Esophagus (tissue), 2 donors: ENCODE results near the gene PDGFD. TPM values are rescaled to one million over a fixed set of nuclear protein-coding genes. Genes with fewer than 3 reads are reported as not detected.

ENCODE experiments used
- H3K27ac ChIP-seq, 2 donors: one replicate each; pipeline ENCODE4 v1.5.1; 2013; ENCODE audit warnings: low read depth in 2 of 2, mild to moderate bottlenecking in 2 of 2, inconsistent platforms in 1 of 2, low read length in 1 of 2, moderate library complexity in 1 of 2
- H3K27me3 ChIP-seq, 2 donors: one replicate each; pipeline ENCODE4 v1.6.1; 2013; ENCODE audit warnings: low read length in 2 of 2, control low read depth in 1 of 2, mild to moderate bottlenecking in 1 of 2; ENCODE audit not compliant: insufficient read depth in 2 of 2, control insufficient read depth in 1 of 2
- H3K36me3 ChIP-seq, 2 donors: one replicate each; pipeline ENCODE4 v1.6.1; 2013; ENCODE audit warnings: low read length in 1 of 2; ENCODE audit not compliant: control insufficient read depth in 2 of 2, insufficient read depth in 2 of 2
- H3K4me1 ChIP-seq, 2 donors: one replicate each; pipeline ENCODE4 v1.6.1; 2013; ENCODE audit warnings: low read length in 1 of 2; ENCODE audit not compliant: control insufficient read depth in 2 of 2, insufficient read depth in 2 of 2
- H3K4me3 ChIP-seq, 2 donors: one replicate each; pipeline ENCODE4 v1.5.1; 2013; ENCODE audit warnings: low read length in 2 of 2, mild to moderate bottlenecking in 2 of 2, low read depth in 1 of 2, moderate library complexity in 1 of 2
- H3K9me3 ChIP-seq, 2 donors: one replicate each; pipeline ENCODE4 v1.6.1; 2013; ENCODE audit warnings: mild to moderate bottlenecking in 2 of 2, low read depth in 1 of 2, low read length in 1 of 2, moderate library complexity in 1 of 2; ENCODE audit not compliant: control insufficient read depth in 2 of 2, insufficient read depth in 1 of 2
- WGBS, 2 donors: extraction: QIAGEN DNeasy Blood & Tissue Kit; methylation state at CpG; one replicate each; pipeline ENCODE4 v1.1.7; 2013; 5-methylcytosine and 5-hydroxymethylcytosine counted together
- polyA plus RNA-seq, 2 donors: library from polyadenylated mRNA; stranded (reverse); fragments of 200-250 nt; gene quantifications; one replicate each; pipeline ENCODE4 v1.2.3, GENCODE V29; 2013
- donor health status: healthy with polysubstance abuse.
- donor health status: Bipolar disorder and iron deficiency.

PDGFD gene
- polyA plus RNA-seq, 2 donors = 0.35 to 0.52 TPM

GRCh38 chr11:104104664-104105063 is 59.3 kb downstream of the PDGFD start:
- no peaks in the 10 kb centered on the region for H3K9me3 ChIP-seq
- no peaks in the 10 kb centered on the region for H3K27me3 ChIP-seq
- no peak overlapping the region for H3K27ac ChIP-seq
- no peak overlapping the region for H3K4me3 ChIP-seq
- H3K4me1 ChIP-seq = no peaks in the 10 kb centered on the region
- 77 to 89% methylated on average over 3 of the region's 3 CpGs for WGBS, 2 donors
- no peaks in the 10 kb centered on the region for H3K36me3 ChIP-seq

- 91 to 95% methylated on average over 2 of the region's 2 CpGs for WGBS, 2 donors
- no peaks in the 10 kb centered on the region for H3K27me3 ChIP-seq
- no peaks in the 10 kb centered on the region for H3K9me3 ChIP-seq
- no peak overlapping the region for H3K27ac ChIP-seq
- no peaks in the 10 kb centered on the region for H3K4me1 ChIP-seq
- no peaks in the 10 kb centered on the region for H3K36me3 ChIP-seq
- no peak overlapping the region for H3K4me3 ChIP-seq
Measured at GRCh38 chr11:104104201-104104600, 59.7 kb downstream of the PDGFD start.

GRCh38 chr11:104098555-104098954 is 65.4 kb downstream of the PDGFD start:
- H3K27me3 ChIP-seq = no peaks in the 10 kb centered on the region
- WGBS, 2 donors = 42 to 59% methylated on average over 3 of the region's 3 CpGs
- H3K27ac ChIP-seq = no peak overlapping the region
- no peaks in the 10 kb centered on the region for H3K4me1 ChIP-seq
- H3K4me3 ChIP-seq = no peak overlapping the region
- no peaks in the 10 kb centered on the region for H3K36me3 ChIP-seq
- no peaks in the 10 kb centered on the region for H3K9me3 ChIP-seq

GRCh38 chr11:104098132-104098531 is 65.8 kb downstream of the PDGFD start:
- no peaks in the 10 kb centered on the region for H3K9me3 ChIP-seq
- 85 to 90% methylated on average over 1 of the region's 1 CpG for WGBS, 2 donors
- H3K36me3 ChIP-seq = no peaks in the 10 kb centered on the region
- H3K27me3 ChIP-seq = no peaks in the 10 kb centered on the region
- no peak overlapping the region for H3K4me3 ChIP-seq
- H3K4me1 ChIP-seq = no peaks in the 10 kb centered on the region
- no peak overlapping the region for H3K27ac ChIP-seq

DNA sequence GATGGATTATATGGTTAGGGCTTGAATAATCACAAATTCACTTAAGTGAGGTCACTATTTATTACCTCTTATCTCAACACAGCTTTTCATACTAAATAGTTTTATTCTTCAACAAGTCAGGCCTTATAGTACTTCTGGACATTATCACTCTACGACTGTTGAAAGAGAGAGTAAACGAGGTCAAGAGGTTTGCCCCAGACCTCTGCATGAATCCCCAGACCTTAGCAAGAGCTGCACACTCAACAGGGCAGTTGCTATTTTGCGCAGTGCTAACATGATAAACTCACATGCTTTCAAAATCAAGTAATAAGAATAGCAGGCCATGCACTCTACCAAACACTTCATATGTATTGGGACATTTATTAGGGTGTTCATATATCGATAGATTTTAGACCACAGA is 67.0 kb downstream of the PDGFD start:
- H3K4me3 ChIP-seq = no peak overlapping the region
- 79 to 94% methylated on average over 4 of the region's 4 CpGs for WGBS, 2 donors
- H3K27me3 ChIP-seq = no peaks in the 10 kb centered on the region
- no peaks in the 10 kb centered on the region for H3K36me3 ChIP-seq
- H3K27ac ChIP-seq = no peak overlapping the region
- H3K4me1 ChIP-seq = no peaks in the 10 kb centered on the region
- no peaks in the 10 kb centered on the region for H3K9me3 ChIP-seq

DNA sequence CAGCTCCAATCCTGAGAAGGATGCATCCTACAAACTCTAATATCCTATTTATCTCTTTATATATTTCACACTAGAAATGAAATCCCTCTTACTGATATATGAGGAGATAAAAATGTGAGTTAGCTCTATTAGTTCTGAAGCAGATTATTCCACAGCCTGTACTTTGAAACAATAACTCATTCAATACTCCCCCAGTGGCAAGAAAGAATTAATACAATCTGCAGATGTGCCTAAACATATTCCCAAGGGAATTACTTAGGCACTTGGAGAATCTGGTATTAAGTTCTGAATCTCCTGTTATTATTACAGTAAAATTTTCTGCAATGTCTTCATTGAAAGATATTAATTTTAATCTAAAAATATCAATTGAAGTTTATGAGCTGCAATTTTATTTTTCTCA is 68.2 kb downstream of the PDGFD start:
- Histone ChIP-seq H3K4me3 (no peak overlapping the region), H3K9me3 (no peaks in the 10 kb centered on the region), H3K36me3 (no peaks in the 10 kb centered on the region), H3K27ac (no peak overlapping the region), H3K27me3 (no peaks in the 10 kb centered on the region), H3K4me1 (no peaks in the 10 kb centered on the region)

- H3K4me3 ChIP-seq = no peak overlapping the region
- H3K9me3 ChIP-seq = no peaks in the 10 kb centered on the region
- no peak overlapping the region for H3K27ac ChIP-seq
- no peaks in the 10 kb centered on the region for H3K27me3 ChIP-seq
- WGBS, 2 donors = 82 to 89% methylated on average over 3 of the region's 3 CpGs
- no peaks in the 10 kb centered on the region for H3K4me1 ChIP-seq
- no peaks in the 10 kb centered on the region for H3K36me3 ChIP-seq
Measured at GRCh38 chr11:104094576-104094975, 69.4 kb downstream of the PDGFD start.

DNA sequence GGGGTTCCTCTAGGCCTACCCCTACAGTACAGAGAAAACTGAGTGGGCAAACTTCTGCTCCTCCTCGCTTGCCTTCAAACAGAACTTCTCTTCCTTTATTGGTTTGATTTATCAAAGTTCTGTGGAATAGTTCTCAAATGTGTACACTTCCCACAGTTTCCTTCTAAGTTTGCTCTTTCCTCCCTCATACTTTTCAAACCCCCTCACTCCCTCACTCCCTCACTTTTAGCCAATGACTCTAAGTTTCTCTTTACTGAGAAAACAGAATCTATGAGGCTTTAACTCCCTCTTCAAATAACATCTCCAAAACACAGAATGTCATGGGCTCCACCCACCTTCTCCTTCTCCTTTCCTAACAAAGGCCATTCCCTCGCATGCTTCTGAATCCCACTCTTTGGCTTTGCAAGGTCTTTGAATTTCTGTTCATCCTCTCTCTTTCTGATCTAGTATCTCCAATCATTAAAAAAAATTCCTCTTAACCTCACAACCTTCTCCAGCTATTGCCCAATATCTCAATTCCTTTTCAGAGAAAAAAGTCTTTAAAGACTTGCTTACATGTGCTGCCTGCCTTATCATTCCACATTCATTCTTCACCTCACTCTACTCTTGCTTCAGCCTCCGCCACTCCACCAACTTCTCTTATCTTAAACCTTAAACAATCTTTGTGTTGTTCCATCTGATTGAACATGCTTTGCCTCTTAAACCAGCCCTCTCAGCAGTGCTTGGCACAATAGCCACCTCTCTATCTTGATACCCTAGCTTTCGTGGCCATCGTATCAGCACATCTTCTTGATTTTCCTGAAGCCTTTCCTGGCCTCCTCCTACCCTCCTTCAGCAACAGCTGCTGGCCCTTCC is 70.3 kb downstream of the PDGFD start:
- H3K27ac ChIP-seq = no peak overlapping the region
- H3K4me3 ChIP-seq = no peak overlapping the region
- WGBS, 2 donors = 90 to 92% methylated on average over 5 of the region's 5 CpGs
- H3K4me1 ChIP-seq = no peaks in the 10 kb centered on the region
- H3K36me3 ChIP-seq = no peaks in the 10 kb centered on the region
- H3K9me3 ChIP-seq = no peaks in the 10 kb centered on the region
- no peaks in the 10 kb centered on the region for H3K27me3 ChIP-seq

- H3K4me3 ChIP-seq = no peak overlapping the region
- H3K4me1 ChIP-seq = no peaks in the 10 kb centered on the region
- no peaks in the 10 kb centered on the region for H3K27me3 ChIP-seq
- WGBS, 2 donors = 54 to 63% methylated on average over 2 of the region's 2 CpGs
- H3K27ac ChIP-seq = no peak overlapping the region
- H3K9me3 ChIP-seq = no peaks in the 10 kb centered on the region
- no peaks in the 10 kb centered on the region for H3K36me3 ChIP-seq
Measured at GRCh38 chr11:104092744-104093143, 71.2 kb downstream of the PDGFD start.
